HepG2 (cell line): ENCODE results near the gene TNP2. TPM values are rescaled to one million over a fixed set of nuclear protein-coding genes. Genes with fewer than 3 reads are reported as not detected.

Experiments
- ARNT ChIP-seq: fragments of 450-650 bp; IDR thresholded peaks from 2 replicates; pipeline ENCODE4 v1.6.1; 2017
- ATRX ChIP-seq: sonication (generic); formaldehyde crosslinking; IDR thresholded peaks from 2 replicates; pipeline ENCODE4 v1.4.0; 2020; ENCODE audit warnings: missing genetic modification reagents, borderline replicate concordance
- CENPT ChIP-seq: sonication (generic); formaldehyde crosslinking; IDR thresholded peaks from 2 replicates; pipeline ENCODE4 v1.8.0; 2022; ENCODE audit warnings: low read depth, mild to moderate bottlenecking, moderate library complexity, missing genetic modification reagents
- EEA1 ChIP-seq: sonication (generic); formaldehyde crosslinking; IDR thresholded peaks from 2 replicates; pipeline ENCODE4 v1.5.1; 2020; ENCODE audit warnings: mild to moderate bottlenecking, missing genetic modification reagents, borderline replicate concordance
- GZF1 ChIP-seq: sonication (generic); formaldehyde crosslinking; IDR thresholded peaks from 2 replicates; pipeline ENCODE4 v1.5.1; 2020; ENCODE audit warnings: mild to moderate bottlenecking, missing genetic modification reagents
- IKZF1 ChIP-seq: fragments of 450-650 bp; IDR thresholded peaks from 2 replicates; pipeline ENCODE4 v1.7.1; 2016
- ISX ChIP-seq: sonication (generic); formaldehyde crosslinking; conservative IDR thresholded peaks from 2 replicates; pipeline ENCODE4 v1.5.0; 2020; ENCODE audit warnings: missing genetic modification reagents
- JUN ChIP-seq: sonication (generic); formaldehyde crosslinking; IDR thresholded peaks from 2 replicates; pipeline ENCODE4 v1.4.0; 2020; ENCODE audit warnings: mild to moderate bottlenecking, missing genetic modification reagents
- KLF12 ChIP-seq: sonication (generic); formaldehyde crosslinking; IDR thresholded peaks from 2 replicates; pipeline ENCODE4 v1.4.0; 2020; ENCODE audit warnings: missing genetic modification reagents, borderline replicate concordance
- MLLT10 ChIP-seq: sonication (generic); formaldehyde crosslinking; IDR thresholded peaks from 2 replicates; pipeline ENCODE4 v1.4.0; 2020; ENCODE audit warnings: missing genetic modification reagents
- MTA1 ChIP-seq: sonication (generic); formaldehyde crosslinking; IDR thresholded peaks from 2 replicates; pipeline ENCODE4 v1.4.0; 2020; ENCODE audit warnings: missing genetic modification reagents, mild to moderate bottlenecking, borderline replicate concordance
- PHB2 ChIP-seq: fragments of 450-650 bp; IDR thresholded peaks from 2 replicates; pipeline ENCODE4 v1.6.1; 2018; ENCODE audit not compliant: partially characterized antibody
- RARA ChIP-seq: IDR thresholded peaks from 2 replicates; pipeline ENCODE4 v1.6.1; 2016; ENCODE audit warnings: missing genetic modification reagents, missing compliant biosample characterization
- REPIN1 ChIP-seq: sonication (generic); formaldehyde crosslinking; IDR thresholded peaks from 2 replicates; pipeline ENCODE4 v1.8.0; 2022; ENCODE audit warnings: missing genetic modification reagents, low read depth, mild to moderate bottlenecking, borderline replicate concordance
- SMAD9 ChIP-seq: sonication (generic); formaldehyde crosslinking; IDR thresholded peaks from 2 replicates; pipeline ENCODE4 v1.5.1; 2020; ENCODE audit warnings: mild to moderate bottlenecking, missing genetic modification reagents
- SNRNP70 ChIP-seq: fragments of 200-400 bp; formaldehyde crosslinking; IDR thresholded peaks from 2 replicates; pipeline ENCODE4 v1.6.1; 2017; ENCODE audit warnings: mild to moderate bottlenecking, low read depth, low read length, moderate library complexity
- ZFP82 ChIP-seq: sonication (generic); formaldehyde crosslinking; IDR thresholded peaks from 2 replicates; pipeline ENCODE4 v1.5.1; 2020; ENCODE audit warnings: mild to moderate bottlenecking, missing genetic modification reagents, borderline replicate concordance
- ZNF136 ChIP-seq: sonication (generic); formaldehyde crosslinking; IDR thresholded peaks from 2 replicates; pipeline ENCODE4 v1.8.1; 2022; ENCODE audit warnings: low read depth, mild to moderate bottlenecking, moderate library complexity, missing genetic modification reagents
- ZNF260 ChIP-seq: sonication (generic); formaldehyde crosslinking; IDR thresholded peaks from 2 replicates; pipeline ENCODE4 v1.4.0; 2020; ENCODE audit warnings: missing genetic modification reagents, low read depth, mild to moderate bottlenecking, borderline replicate concordance
- ZNF562 ChIP-seq: sonication (generic); formaldehyde crosslinking; IDR thresholded peaks from 2 replicates; pipeline ENCODE4 v1.8.0; 2022; ENCODE audit warnings: missing genetic modification reagents, borderline replicate concordance
- polyA plus RNA-seq, 8 experiments: library from polyadenylated mRNA; depleted of rRNA in 3 of 8; stranded (reverse) in 7 of 8; unstranded in 1 of 8; fragments of >200 nt; fragmentation: Illumina TruSeq in 4 of 8; extraction: Trizol in 4 of 8; gene quantifications; 2 replicates each; pipeline versions ENCODE4 v1.2.1 to v1.2.3, GENCODE V29; 2011 to 2016; ENCODE audit warnings: low read depth in 4 of 8, missing spikeins in 1 of 8, mixed read lengths in 1 of 8; ENCODE audit not compliant: insufficient read depth in 1 of 8
- total RNA-seq, 5 experiments: library from RNA; depleted of rRNA; stranded (reverse); fragments of >200 nt; fragmentation: Illumina TruSeq; extraction: Trizol; gene quantifications; 2 replicates each; pipeline ENCODE4 v1.2.3, GENCODE V29; 2016; ENCODE audit warnings: low read depth in 1 of 5
- TF ChIP-seq, protein P1 (sequence below): sonication (generic); formaldehyde crosslinking; IDR thresholded peaks from 2 replicates; pipeline ENCODE4 v1.8.1; 2023; ENCODE audit warnings: missing genetic modification reagents, mild to moderate bottlenecking, borderline replicate concordance
- TF ChIP-seq, protein P2 (sequence below): IDR thresholded peaks from 2 replicates; pipeline ENCODE4 v1.6.1; 2012; ENCODE audit warnings: low read length, improper control_type of control experiment
- TF ChIP-seq, protein P3 (sequence below): sonication (generic); formaldehyde crosslinking; IDR thresholded peaks from 2 replicates; pipeline ENCODE4 v1.5.0; 2020; ENCODE audit warnings: missing genetic modification reagents, mild to moderate bottlenecking, borderline replicate concordance
- TF ChIP-seq, protein P4 (sequence below): sonication (generic); formaldehyde crosslinking; IDR thresholded peaks from 2 replicates; pipeline ENCODE4 v1.5.0; 2020; ENCODE audit warnings: missing genetic modification reagents
- TF ChIP-seq, protein P5 (sequence below): IDR thresholded peaks from 2 replicates; pipeline ENCODE4 v1.6.1; 2016

TNP2 gene
- total and polyA plus RNA-seq, 2 of the 13 experiments (the other 11 are each of a cell fraction or from before 2014, with no cell fraction given): not detected

DNA sequence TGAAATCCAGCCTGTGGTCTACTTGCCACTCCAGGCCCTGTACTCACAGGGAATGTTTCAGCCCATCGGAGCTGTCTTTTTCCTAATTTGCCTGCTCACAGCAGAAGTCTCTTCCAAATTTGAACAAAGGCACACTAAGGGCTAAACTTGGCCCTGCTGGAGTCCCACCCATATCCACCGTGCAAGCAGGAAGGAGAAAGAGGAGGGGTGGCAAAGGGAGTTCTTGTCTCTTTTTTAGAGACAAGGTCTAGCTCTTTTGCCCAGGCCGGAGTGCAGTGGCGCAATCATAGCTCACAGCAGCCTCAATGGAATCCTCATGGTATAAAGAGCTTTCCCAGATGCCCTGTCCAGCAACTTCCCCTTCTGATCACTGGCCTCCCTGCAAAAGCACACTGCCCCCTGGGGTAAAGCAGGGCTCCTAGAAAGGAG lies 14.7 kb upstream of the TNP2 start (continued):
- TF ChIP-seq, protein P1, sequence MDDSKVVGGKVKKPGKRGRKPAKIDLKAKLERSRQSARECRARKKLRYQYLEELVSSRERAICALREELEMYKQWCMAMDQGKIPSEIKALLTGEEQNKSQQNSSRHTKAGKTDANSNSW: no peak
- TF ChIP-seq CENPT (CRISPR knock-in tag) (no peak), ZFP82 (CRISPR knock-in tag) (no peak), MLLT10 (CRISPR knock-in tag) (no peak), ARNT (no peak), ZNF136 (CRISPR knock-in tag) (no peak; the same call in 1 of the 2 replicates), ZNF260 (CRISPR knock-in tag) (no peak), REPIN1 (no peak), GZF1 (CRISPR knock-in tag) (no peak), MTA1 (CRISPR knock-in tag) (no peak), JUN (CRISPR knock-in tag) (0 out of 2 replicates have a peak, but pooled peaks have one; percentile 32), ISX (CRISPR knock-in tag) (no peak), PHB2 (no peak), IKZF1 (no peak), ZNF562 (CRISPR knock-in tag) (no peak), SNRNP70 (no peak), RARA (CRISPR knock-in tag) (peak; percentile 41), SMAD9 (CRISPR knock-in tag) (no peak), EEA1 (no peak), KLF12 (CRISPR knock-in tag) (no peak; the same call in 1 of the 2 replicates), ATRX (no peak)
- TF ChIP-seq, protein P2, sequence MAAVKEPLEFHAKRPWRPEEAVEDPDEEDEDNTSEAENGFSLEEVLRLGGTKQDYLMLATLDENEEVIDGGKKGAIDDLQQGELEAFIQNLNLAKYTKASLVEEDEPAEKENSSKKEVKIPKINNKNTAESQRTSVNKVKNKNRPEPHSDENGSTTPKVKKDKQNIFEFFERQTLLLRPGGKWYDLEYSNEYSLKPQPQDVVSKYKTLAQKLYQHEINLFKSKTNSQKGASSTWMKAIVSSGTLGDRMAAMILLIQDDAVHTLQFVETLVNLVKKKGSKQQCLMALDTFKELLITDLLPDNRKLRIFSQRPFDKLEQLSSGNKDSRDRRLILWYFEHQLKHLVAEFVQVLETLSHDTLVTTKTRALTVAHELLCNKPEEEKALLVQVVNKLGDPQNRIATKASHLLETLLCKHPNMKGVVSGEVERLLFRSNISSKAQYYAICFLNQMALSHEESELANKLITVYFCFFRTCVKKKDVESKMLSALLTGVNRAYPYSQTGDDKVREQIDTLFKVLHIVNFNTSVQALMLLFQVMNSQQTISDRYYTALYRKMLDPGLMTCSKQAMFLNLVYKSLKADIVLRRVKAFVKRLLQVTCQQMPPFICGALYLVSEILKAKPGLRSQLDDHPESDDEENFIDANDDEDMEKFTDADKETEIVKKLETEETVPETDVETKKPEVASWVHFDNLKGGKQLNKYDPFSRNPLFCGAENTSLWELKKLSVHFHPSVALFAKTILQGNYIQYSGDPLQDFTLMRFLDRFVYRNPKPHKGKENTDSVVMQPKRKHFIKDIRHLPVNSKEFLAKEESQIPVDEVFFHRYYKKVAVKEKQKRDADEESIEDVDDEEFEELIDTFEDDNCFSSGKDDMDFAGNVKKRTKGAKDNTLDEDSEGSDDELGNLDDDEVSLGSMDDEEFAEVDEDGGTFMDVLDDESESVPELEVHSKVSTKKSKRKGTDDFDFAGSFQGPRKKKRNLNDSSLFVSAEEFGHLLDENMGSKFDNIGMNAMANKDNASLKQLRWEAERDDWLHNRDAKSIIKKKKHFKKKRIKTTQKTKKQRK: no peak
- TF ChIP-seq, protein P3, sequence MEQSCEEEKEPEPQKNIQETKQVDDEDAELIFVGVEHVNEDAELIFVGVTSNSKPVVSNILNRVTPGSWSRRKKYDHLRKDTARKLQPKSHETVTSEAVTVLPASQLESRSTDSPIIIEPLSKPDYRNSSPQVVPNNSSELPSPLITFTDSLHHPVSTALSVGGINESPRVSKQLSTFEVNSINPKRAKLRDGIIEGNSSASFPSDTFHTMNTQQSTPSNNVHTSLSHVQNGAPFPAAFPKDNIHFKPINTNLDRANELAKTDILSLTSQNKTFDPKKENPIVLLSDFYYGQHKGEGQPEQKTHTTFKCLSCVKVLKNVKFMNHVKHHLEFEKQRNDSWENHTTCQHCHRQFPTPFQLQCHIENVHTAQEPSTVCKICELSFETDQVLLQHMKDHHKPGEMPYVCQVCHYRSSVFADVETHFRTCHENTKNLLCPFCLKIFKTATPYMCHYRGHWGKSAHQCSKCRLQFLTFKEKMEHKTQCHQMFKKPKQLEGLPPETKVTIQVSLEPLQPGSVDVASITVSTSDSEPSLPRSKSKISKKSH: no peak
- TF ChIP-seq, protein P4, sequence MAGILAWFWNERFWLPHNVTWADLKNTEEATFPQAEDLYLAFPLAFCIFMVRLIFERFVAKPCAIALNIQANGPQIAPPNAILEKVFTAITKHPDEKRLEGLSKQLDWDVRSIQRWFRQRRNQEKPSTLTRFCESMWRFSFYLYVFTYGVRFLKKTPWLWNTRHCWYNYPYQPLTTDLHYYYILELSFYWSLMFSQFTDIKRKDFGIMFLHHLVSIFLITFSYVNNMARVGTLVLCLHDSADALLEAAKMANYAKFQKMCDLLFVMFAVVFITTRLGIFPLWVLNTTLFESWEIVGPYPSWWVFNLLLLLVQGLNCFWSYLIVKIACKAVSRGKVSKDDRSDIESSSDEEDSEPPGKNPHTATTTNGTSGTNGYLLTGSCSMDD: no peak
- TF ChIP-seq, protein P5, sequence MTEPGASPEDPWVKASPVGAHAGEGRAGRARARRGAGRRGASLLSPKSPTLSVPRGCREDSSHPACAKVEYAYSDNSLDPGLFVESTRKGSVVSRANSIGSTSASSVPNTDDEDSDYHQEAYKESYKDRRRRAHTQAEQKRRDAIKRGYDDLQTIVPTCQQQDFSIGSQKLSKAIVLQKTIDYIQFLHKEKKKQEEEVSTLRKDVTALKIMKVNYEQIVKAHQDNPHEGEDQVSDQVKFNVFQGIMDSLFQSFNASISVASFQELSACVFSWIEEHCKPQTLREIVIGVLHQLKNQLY: no peak
